Measurements from ENCODE around the gene ADCY7.

Gene ADCY7

DNA sequence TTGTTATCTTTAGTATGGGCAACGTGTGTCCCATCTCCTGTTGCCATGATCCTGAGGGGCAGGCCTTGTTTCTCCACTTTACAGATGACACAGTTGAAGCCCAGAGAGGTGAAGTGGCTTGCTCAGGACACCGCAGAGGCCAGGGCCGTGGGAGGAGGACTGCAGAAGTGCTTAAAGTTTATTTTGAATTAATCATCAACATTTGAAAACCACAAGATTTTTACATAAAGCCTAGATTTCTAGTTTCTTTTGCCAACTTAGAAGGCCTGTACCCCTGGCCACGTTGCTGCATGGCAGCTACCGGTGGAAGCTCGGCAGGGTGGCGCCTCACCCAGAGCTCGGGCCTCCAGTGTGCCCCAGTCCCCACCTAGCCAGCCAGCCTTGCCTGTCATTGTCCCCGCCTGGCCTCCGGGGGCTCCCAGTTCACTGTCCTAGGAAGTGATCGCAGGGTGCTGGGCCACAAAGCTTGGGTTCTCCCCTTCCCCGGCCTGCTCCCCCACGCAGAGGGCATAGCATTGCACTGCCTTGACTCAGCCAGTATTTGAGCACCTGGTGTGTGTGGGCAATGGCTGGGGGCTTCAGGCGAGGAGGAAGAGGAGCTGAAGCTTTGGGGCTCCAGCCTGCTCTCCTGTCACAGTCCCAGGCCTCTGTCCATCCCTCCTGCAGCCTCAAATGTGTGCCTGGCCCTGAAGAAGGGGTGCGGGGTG, 14.8 kb upstream of the ADCY7 start:
- no peak for DNase-seq

DNA sequence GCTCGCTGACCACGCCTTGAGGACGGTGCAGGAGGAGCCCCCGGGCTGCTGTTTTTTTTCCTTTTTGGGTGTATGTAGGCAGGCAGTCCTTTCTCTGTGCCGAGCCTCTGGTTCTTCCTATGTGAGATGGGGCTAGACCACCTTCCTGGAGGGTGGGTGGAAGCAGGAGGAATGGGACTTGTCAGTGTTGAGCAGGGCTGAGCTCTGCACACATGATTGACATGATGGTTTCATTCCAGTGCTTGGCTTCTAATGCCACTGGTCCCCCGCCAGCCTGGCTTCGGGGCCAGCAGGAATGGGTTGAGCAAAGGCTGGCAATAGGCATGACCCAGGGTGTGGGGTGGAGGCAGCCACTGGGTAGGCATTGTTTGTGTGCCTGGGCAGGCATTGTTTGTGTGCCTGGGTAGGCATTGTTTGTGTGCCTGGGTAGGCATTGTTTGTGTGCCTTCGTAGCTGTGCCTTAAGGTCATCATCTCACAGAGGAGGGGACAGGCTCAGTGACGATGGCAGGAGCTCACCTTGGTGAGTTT, 14.2 kb upstream of the ADCY7 start:
- no peak for DNase-seq

DNA sequence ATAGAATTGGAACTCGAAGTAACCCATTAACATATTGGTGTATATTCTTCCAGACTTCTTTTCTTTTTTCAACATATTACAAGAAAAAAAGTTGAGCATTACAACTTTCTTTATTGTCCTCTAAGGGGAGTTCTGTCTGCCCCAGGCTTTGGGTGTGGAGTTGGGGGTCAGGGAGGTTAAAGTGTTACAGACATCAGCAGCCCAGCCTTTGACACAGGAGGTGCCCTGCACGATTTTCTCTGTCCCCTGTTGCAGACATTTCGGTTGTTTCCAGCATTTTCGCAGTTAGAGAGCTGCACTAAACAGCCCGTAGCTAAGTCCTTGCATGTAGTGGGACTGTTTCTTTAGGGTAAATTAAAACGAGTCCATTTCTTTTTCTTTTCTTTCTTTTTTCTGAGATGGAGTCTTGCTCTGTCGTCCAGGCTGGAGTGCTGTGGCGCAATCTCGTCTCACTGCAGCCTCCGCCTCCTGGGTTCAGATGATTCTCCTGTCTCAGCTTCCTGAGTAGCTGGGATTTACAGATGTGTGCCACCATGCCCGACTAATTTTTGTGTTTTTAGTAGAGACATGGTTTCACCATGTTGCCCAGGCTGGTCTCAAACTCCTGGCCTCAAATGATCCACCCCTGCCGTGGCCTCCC, 13.4 kb upstream of the ADCY7 start:
- DNase-seq = no peak

DNA sequence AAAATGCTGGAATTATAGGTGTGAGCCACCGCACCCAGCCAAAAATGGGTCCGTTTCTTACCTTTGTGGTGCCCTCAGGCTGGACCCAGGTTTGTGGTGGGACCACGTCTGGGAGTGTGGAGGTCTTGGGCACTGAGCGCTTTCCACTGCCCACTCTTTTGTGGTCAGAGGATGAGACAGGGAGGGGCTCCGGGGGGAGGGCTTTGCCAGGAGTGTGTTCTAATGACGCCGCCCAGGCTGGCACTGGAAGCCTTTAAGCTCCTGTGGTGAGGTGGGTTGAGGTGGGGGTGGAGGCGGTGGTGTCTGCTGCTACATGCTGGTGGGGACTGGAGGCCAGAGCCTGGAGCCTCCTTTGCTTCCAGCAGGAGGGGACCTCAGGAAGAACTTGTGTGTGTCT, 12.8 kb upstream of the ADCY7 start:
- no peak for DNase-seq

DNA sequence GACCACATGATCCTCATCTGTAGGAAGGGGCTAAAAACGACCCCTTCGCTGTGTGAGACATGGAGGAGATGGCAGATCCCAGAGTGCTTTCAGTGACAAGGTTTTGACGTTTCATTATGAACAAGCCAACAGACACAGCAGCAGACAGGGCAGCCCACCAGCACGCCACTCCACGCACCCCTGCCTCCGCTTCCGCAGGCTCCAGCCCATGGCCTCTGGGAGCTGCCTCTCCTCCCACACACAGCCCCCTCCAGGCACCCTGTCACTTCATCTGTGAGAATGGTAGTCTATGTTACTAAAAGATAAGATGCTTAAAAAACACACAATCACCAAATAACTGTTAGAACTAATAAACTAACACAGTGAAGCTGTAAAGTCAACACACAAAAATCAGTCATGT, 12.3 kb upstream of the ADCY7 start:
- DNase-seq = no peak

DNA sequence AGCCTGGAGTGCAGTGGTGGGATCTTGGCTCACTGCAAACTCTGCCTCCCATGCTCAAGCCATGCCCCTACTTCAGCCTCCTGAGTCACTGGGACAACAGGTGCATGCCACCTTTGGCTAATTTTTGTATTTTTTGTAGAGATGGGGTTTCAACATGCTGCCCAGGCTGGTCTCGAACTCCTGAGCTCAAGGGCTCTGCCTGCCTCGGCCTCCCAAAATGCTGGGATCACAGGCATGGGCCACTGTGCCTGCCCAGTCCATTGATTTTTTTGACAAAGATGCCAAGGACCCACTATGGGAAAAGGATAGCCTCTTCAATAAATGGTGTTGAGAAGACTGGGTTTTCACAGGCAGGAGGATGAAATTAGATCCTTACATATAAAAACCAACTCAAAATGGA, 10.8 kb upstream of the ADCY7 start:
- no peak for DNase-seq

DNA sequence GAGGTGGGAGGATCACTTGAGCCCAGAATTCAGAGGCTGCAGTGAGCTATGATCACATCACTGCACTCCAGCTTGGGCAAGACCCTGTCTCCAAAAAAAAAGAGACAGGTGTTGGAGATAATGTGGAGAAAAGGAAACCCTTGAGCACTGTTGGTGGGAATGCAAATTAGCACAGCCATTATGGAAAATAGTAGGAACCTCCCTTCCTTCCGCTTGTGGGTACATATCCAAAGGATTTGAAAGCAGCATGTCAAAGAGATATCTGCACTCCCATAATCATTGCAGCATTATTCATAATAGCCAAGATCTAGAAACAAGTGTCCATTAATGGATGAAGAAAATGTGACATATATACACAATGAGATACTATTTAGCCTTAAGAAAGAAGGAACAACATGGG, 9.7 kb upstream of the ADCY7 start:
- no peak for DNase-seq

DNA sequence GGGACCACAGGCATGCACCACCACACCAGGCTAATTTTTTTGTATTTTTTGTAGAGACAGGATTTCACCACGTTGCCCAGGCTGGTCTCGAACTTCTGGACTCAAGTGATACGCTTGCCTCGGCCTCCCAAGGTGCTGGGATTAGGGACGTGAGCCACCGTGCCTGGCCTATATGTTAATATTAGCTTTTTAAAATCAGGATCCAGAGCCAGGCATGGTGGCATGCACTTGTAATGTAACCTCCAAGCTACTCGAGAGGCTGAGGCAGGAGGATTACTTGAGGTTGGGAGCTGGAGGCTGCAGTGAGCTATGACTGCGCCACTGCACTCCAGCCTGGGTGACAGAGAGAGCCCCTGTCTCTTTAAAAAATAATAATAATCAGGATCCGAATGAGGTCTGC, 8.5 kb upstream of the ADCY7 start:
- DNase-seq = no peak

DNA sequence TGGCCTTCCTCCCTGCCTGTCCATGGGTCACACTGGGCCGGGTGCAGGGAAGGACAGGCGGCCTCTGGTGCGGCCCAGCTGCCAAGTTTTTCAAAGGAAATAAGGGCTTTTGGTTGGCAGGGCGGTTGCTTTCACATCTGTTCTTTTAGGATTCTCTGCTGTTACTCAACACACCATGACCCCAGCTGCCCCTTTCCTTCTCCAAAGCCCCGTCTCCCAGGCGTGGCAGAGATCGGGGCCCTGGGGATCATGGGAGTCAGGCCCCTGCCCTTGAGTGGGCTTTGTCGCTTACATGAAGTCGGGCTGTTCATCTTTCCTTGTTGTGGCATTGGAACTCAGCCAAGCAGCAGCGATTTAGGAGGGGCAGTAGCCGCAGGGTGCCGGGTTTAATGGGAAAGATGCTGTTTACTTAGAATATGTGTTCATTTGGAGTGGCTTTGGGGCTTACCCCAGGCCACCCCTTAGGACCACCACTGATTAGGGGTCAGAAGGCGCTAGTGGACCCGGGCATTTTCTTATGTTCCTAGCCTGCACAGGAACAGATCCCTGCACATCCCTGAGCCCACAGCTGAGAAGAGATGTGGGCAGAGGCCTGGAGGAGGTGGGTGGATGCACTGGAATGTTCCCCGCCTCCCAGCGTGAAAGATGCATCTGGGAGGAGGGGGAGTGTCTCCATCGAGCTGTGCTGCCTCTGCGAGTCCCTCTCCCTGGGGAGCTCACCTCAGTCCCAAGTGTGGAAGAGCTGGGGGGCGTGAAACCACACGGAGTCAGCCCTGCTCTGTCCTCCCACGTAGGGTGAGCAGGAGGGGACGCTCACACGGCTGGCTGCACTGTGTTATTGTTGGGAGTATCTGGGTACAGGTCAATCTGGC, 6.8 kb upstream of the ADCY7 start:
- no peak for DNase-seq

DNA sequence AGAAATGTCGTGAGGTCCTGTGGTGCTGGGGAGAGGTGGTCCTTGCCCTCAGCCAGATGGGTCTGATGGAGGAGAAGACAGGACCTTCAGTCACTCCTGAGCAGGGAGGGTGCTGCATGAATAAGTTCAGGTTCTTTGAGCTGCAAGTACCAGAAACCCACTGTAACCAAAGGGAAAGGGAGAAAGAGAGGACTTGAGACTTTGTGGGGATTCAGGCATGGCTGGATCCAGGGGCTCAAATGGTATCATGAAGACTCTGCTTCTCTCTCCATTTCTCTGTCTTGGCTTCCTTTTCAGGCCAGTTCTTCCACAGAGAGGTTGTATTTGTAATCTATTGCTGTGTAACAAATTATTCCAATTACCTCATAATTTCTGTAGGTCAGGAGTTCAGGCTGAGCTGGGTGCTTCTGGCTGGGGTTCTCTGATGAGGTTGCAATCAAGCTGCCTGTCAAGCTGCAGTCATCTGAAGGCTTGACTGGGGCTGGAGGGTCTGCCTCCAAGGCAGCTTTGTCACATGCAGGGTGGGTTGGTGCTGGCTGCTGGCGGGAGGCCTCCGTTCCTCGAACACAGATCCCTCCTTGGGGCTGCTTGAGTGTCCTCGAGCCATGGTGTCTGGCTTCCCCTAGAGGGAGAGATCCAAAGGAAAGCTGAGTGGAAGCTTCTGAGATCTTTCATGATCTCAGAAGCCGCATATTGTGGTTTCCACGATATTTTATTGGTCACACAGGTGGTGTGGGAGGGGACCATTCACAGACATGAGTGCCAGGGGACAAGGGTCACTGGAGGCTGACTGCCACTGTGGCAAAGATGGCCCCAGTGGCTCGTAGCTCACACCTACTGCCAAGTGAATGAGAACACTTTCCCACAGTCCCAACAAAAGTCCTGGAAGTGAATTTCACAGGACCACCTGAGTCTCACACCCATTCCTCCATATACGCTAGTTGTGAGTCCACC, 5.9 kb upstream of the ADCY7 start:
- DNase-seq = no peak

DNA sequence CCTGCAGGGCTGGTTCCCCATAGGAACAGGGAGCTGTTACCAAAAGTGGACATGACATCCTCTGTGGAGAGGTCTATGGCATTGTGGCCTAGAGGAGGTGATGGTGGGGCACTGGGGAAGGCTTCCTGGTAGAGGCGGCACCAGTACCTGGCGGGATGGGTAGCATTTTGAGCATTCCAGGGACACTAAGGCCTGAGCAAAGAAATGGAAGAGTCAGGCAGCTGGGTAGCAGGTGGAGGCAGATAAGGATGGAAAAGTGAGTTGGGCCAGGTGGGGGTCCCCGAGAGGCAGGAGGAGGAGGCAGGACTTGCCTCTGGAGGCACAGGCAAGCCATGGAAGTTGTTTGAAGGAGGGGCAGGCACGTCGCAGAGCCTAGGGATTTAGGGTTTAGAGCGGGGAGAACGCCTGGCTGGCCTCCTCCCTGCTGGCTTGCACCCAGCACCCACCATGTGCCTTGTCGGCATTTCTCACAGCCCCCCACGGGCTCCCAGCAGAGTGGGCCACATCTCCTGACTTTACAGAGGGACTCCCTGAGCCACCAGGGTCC, 5.1 kb upstream of the ADCY7 start:
- DNase-seq = no peak

DNA sequence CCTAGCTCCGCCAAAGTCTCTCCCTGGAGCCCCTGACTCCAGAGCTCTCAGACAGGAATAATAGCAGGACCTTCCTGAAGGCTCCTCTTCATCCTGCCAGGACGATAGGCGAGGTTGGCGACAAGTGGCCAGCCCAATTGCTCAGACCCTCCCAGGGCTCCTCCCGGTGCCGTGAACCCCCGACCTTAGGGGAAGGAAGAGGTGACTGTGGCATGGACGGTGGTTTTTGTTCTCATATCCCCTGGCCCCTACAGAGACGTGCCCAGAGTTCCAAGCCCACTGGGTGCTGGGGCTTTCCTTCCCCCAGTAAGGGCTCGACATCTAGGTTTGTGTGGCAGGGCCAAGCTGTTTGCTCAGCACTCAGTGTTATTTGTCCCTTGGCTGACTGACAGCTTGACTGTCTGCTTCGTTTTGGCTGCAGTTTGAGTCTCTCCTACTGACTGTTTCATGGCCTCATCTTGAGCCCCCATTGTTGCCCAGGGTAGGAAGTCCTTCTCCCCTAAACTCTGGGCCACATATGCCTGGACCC, 4.6 kb upstream of the ADCY7 start:
- no peak for DNase-seq

DNA sequence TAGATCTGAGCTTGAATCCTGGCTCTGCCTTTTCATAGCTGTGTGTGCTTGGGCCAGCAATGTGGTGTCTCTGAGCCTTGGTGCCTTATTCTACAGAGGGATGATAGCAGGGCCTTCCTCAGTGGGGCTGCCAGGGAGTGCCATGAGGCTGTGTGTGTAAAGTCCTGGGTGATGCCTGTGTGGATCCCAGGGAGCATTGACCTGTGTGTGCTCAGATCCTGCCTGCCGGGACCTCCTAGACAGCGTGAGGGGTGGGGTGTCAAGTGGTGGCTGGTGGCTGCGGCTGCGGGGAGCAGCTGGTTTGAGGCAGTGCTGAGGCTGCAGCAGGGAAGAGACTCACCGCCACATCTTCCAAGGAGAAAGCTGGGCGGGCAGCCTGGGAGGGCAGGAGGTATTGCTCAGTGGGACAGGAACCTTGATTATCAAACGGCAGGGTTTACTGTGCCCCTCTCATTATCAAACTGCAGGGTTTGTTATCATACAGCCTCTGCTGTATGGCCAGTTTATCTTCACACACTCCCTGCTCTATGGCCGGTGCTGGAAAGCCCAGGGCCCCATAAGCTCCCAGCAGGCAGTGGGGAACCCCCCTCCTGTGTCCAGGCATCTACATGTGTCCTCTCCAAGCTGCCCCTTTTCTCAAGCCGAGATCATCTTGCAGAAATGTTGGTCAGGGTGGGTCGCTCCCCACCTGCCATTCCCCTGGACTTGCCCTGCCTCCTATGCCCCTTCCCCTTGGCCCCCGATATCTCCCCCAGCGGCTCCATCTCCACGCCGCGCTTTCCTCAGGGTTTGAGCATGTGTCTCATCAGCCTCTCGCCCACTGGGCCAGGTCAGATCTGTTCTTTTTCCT, 3.1 kb upstream of the ADCY7 start:
- no peak for DNase-seq

DNA sequence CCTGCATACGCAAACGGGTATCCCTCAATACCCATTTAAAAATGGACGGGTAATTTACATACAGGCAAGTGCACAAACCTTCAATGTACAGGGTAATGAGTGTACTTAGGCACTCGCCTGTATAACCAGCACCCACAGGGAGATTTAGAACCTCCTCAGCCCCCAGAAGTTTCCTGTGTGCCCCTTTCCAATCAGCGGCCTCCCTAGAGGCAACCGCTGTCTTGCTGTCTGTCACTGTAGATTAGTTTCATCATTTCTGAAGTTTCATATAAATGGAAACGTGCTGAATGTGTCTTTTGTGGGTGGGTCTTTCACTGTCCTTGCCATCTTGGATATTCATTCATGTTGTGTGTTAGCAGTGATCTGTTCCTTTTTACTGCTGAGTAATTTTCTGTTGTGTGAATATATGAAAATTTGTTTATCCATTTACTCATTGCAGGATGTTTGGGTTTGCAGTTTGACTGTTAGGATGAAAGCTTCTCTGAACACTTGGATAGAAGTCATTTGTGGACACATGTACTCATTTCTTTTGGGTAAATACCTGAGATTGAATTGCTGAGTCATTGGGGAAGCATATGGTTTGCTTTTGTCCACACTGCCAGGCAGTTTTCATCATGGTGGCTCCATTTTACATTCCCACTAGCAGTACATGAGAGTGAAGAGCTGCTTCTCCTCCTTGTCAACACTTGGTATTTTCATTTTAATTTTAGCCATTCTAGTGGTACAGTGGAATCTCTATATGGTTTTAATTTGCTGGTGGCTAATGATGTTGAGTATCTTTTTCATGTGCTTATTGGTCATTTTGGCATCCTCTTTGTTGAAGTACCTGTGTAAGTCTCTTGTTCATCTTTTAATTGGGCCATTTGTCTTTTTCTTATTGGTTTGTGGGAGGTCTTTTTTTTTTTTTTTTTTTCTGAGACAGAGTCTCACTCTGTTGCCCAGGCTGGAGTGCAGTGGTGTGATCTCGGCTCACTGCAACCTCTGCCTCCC, 2.1 kb upstream of the ADCY7 start:
- DNase-seq = no peak

DNA sequence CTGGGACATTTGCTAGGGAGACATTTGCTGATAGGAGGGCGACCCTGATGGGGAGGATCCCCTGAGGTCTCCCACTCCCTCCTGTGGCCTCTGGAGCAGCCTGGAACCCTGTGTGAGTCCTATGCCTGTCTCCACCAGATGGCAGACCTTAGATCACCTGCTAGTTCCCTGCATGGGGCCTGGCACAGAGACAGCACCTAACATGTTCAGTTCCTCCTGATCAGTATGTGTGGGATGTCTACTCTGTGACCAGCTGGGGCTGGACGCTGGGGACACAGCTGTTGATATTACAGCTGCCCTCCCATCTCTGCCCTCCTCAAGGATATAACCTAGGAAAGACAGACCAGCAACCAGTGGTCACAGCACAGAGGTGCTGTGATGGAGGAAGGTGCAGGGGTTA, 1.1 kb upstream of the ADCY7 start:
- DNase-seq = no peak

DNA sequence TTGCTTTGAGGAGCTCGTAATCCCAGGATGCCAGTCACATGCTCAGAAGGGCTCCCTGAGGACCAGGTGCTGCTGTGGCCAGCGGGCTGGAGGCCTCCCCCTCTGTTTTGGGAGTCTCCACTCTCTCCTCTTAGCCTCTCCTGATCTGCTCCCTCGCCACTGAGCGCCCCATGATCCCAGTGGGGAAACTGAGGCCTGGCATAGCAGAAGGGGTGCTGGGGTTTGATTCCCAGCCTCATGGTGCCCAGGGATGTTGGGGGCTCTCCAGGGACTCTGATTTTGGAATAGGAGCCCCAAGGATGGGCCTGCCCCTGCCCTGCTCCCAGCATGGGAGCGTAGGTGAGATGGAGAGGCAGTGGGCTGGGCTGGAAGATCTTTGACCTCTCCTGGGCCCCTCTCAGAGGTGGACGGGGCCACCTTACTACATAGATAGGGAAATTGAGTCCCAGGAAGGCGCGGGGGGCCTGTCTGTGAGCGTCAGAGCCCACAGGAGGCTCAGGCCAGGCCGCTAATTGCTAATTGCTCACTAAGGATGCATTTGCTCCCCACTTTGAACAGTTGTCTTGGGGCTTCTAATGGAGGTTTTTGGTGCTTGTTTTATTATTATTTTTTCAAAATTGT, 525 bp upstream of the ADCY7 start:
- no peak for DNase-seq

DNA sequence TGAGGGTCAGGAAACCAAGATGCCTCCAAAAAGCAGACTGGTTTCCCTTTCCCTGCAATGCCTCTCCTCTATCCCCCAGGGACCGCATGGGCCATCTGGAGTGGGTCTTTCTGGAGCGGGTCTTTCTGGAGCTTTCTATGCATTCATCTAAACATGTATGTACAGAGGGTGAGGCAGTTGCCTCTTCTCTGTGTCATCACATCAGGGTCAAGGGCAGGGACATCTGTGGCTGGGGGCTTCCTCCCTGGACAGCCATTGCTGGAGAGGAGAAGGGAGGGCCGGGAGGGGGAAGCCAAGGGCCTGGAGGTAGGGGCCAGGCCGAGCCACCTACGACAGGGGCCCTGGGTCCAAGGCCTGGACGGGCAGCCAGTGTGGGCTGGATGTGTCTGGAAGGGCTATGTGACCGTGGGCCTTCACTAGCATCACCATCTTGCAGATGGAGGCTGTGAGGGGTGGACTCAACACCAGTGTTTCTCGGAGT, 840 bp downstream of the ADCY7 start:
- DNase-seq = no peak

DNA sequence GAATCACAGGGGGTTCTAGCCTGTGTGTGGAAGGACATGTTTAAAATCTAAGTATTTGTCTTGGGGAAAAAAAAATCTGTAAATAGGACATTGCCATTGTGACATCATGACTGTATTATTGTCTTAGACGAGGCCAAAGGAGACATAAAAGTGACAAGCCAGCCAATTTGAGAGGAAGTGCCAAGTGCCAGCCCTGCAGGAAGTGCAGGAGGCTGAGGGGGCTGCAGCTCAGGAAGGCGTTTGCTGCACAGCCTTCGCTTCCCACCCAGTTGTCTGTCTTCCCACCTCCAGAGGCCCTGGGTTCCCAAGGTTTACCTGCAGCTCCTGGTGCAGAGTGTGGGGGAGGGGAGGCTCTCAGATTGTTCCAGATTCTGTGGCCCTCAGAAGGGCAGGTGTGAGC, 1.3 kb downstream of the ADCY7 start:
- no peak for DNase-seq

DNA sequence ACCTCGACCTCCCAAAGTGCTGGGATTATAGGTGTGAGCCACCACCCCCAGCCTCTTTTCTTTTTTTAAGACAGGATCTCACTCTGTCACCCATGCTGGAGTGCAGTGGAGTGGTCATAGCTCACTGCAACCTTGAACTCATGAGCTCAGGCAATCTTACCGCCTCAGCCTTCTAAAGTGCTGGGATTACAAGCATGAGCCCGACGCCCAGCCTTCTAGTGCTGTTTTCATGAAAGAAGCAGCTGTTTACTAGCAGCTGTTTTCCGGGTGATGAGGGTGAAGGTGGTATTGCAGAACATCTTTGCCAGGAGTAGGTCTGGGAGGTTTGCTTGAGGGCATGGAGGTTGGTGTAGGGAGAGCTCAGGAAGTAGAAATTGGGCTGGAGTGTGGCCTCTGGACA, 2.0 kb downstream of the ADCY7 start:
- DNase-seq = no peak

Measured in NCI-H1417 treated with DMSO at 0.1 percent for 48 hours (cell line).